Spleen (tissue), 11 donors: ENCODE results near the gene CLBA1. TPM values are rescaled to one million over a fixed set of nuclear protein-coding genes. Genes with fewer than 3 reads are reported as not detected.

Experiments used
- DNase-seq: peaks from one replicate; pipeline ENCODE4 v3.0.0-alpha.2; 2020
- H3K27ac ChIP-seq, 8 donors: fragments of 200-600 bp; sonication (generic) in 7 of 8; 1 replicate in 4 of 8; 2 replicates in 4 of 8; pipeline versions ENCODE4 v1.5.0 to v1.8.0; 2016 to 2021; ENCODE audit warnings: inconsistent platforms in 4 of 8, mild to moderate bottlenecking in 4 of 8, moderate library complexity in 1 of 8
- H3K27me3 ChIP-seq, 7 donors: fragments of 200-600 bp; sonication (generic) in 6 of 7; replicated peaks in 1 of 7; 1 replicate in 4 of 7; 2 replicates in 3 of 7; pipeline versions ENCODE4 v1.5.0 to v1.8.0; 2016 to 2021; ENCODE audit warnings: inconsistent platforms in 3 of 7, mild to moderate bottlenecking in 1 of 7
- H3K36me3 ChIP-seq, 6 donors: fragments of 200-600 bp; sonication (generic) in 5 of 6; 1 replicate in 4 of 6; 2 replicates in 2 of 6; pipeline versions ENCODE4 v1.5.0 to v1.8.0; 2016 to 2021; ENCODE audit warnings: inconsistent platforms in 2 of 6
- H3K4me1 ChIP-seq, 6 donors: fragments of 200-600 bp; sonication (generic) in 5 of 6; 1 replicate in 3 of 6; 2 replicates in 3 of 6; pipeline versions ENCODE4 v1.5.0 to v1.8.0; 2016 to 2021; ENCODE audit warnings: inconsistent platforms in 3 of 6
- H3K4me3 ChIP-seq, 8 donors: fragments of 200-600 bp; sonication (generic) in 7 of 8; 1 replicate in 4 of 8; 2 replicates in 4 of 8; pipeline versions ENCODE4 v1.5.0 to v1.8.0; 2016 to 2021; ENCODE audit warnings: inconsistent platforms in 4 of 8, mild to moderate bottlenecking in 4 of 8, moderate library complexity in 2 of 8
- H3K9me3 ChIP-seq, 8 donors: fragments of 200-600 bp; sonication (generic) in 7 of 8; 1 replicate in 4 of 8; 2 replicates in 4 of 8; pipeline versions ENCODE4 v1.5.0 to v1.8.0; 2016 to 2021; ENCODE audit warnings: inconsistent platforms in 4 of 8
- CTCF ChIP-seq, 11 experiments: fragments of 200-600 bp in 7 of 11; fragments of 450-650 bp in 4 of 11; sonication (generic) in 4 of 11; IDR thresholded peaks in 8 of 11; conservative IDR thresholded peaks in 3 of 11; 1 replicate in 7 of 11; 2 replicates in 4 of 11; pipeline versions ENCODE4 v1.4.0 to v1.8.0; 2016 to 2021; ENCODE audit warnings: antibody characterized with exemption in 11 of 11, inconsistent platforms in 4 of 11, mild to moderate bottlenecking in 1 of 11
- POLR2A ChIP-seq, 3 donors: fragments of 450-650 bp; IDR thresholded peaks; one replicate each; pipeline ENCODE4 v1.5.1; 2017; ENCODE audit warnings: antibody characterized with exemption in 3 of 3, mild to moderate bottlenecking in 1 of 3
- POLR2AphosphoS5 ChIP-seq, 3 donors: sonication (generic); formaldehyde crosslinking; IDR thresholded peaks; one replicate each; pipeline ENCODE4 v1.5.1; 2017; ENCODE audit warnings: antibody characterized with exemption in 3 of 3
- WGBS, 5 donors: extraction: QIAGEN DNeasy Blood & Tissue Kit in 3 of 5; methylation state at CpG; one replicate each; pipeline versions ENCODE4 v1.1.5 to v1.1.7; 2013 to 2018; 5-methylcytosine and 5-hydroxymethylcytosine counted together
- intact Hi-C: fragments of 100-400 bp; cut with DNase I; formaldehyde crosslinking; loops from one replicate; pipeline ENCODE4 v1.15.0; 2023; ENCODE audit warnings: low total_unique reads
- polyA plus RNA-seq, 3 donors: library from polyadenylated mRNA; stranded (reverse); fragments of 200-250 nt; gene quantifications; one replicate each; pipeline ENCODE4 v1.2.1, GENCODE V29; 2013
- total RNA-seq, 7 donors: library from RNA; depleted of rRNA in 3 of 7; stranded (reverse); fragments of >200 nt in 3 of 7; fragmentation: NEBNext Ultra II Directional in 4 of 7; extraction: Animal tissue kit (Norgen Biotek cat#: 25700) in 4 of 7; gene quantifications; one replicate each; pipeline versions ENCODE4 v1.1.0 to v1.2.1, GENCODE V29; 2016 to 2021
- donor health status: healthy with polysubstance abuse.
- donor health status: DM: no; HTN: no; CAD: no; lungs with moderate emphysema.
- donor health status: DM: no; HTN: no; CAD: no.
- donor health status: Bipolar disorder and iron deficiency.
- donor health status: healthy.
- donor health status: DM: no; HTN: no; CAD: no.
- donor health status: DM: yes; HTN: yes; CAD: no.

Gene CLBA1
- total and polyA plus RNA-seq, 10 donors, result 1.7 to 4.3 (median 3.7) TPM

GRCh38 chr14:104967386-104968152, 18.0 kb upstream of the CLBA1 start:
- intact Hi-C loops, result no loop called here

GRCh38 chr14:104968153-104968527, 17.4 kb upstream of the CLBA1 start:
- H3K27ac ChIP-seq, result peak overlapping the region in 1 of 8 donors; percentile 47
- H3K36me3 ChIP-seq, result no peaks in the 10 kb centered on the region
- peak overlapping the region in 6 of 8 donors; percentile 7 to 52 (median 17) for H3K4me3 ChIP-seq
- WGBS, 5 donors, result 13 to 37% (median 18%) methylated on average over 9 to 12 of the region's 12 CpGs
- H3K9me3 ChIP-seq, result no peaks in the 10 kb centered on the region
- peaks cover 7 to 23% (median 17%) of the 10 kb centered on the region in 6 donors for H3K4me1 ChIP-seq
- peaks cover 0 to 65% (median 24%) of the 10 kb centered on the region in 7 donors for H3K27me3 ChIP-seq
- peak; percentile 74 for DNase-seq
- TF ChIP-seq POLR2A (IDR thresholded peaks at IDR 0.05) (no peak), POLR2AphosphoS5 (IDR thresholded peaks at IDR 0.05) (peak in 1 of 3 donors; percentile 33)
- intact Hi-C loops, result no loop called here

More at GRCh38 chr14:104967386-104968152, 18.0 kb upstream of the CLBA1 start:
- DNase-seq, result peak; percentile 75
- Histone ChIP-seq H3K27me3 (peaks cover 0 to 60% (median 22%) of the 10 kb centered on the region in 7 donors), H3K36me3 (no peaks in the 10 kb centered on the region), H3K4me3 (peak overlapping the region in 6 of 8 donors; percentile 7 to 52 (median 17)), H3K27ac (peak overlapping the region in 1 of 8 donors; percentile 47), H3K4me1 (peaks cover 7 to 23% (median 16%) of the 10 kb centered on the region in 6 donors), H3K9me3 (no peaks in the 10 kb centered on the region)
- TF ChIP-seq POLR2AphosphoS5 (IDR thresholded peaks at IDR 0.05) (peak in 1 of 3 donors; percentile 4), POLR2A (IDR thresholded peaks at IDR 0.05) (no peak)
- 3 to 8% (median 6%) methylated on average over 12 to 36 of the region's 36 CpGs for WGBS, 5 donors

- Histone ChIP-seq H3K27ac (no peak overlapping the region), H3K36me3 (no peaks in the 10 kb centered on the region), H3K9me3 (no peaks in the 10 kb centered on the region), H3K4me1 (peaks cover 7 to 29% (median 20%) of the 10 kb centered on the region in 6 donors), H3K4me3 (peak overlapping the region in 2 of 8 donors; percentile 7 to 52), H3K27me3 (peaks cover 0 to 69% (median 24%) of the 10 kb centered on the region in 7 donors)
- peak; percentile 71 for DNase-seq
- no peak for TF ChIP-seq POLR2A (IDR thresholded peaks at IDR 0.05)
- no peak for TF ChIP-seq POLR2AphosphoS5 (IDR thresholded peaks at IDR 0.05)
- intact Hi-C loops, result no loop called here
- 64 to 74% (median 70%) methylated on average over 13 to 21 of the region's 21 CpGs for WGBS, 5 donors
Observed at GRCh38 chr14:104968541-104969401, 16.8 kb upstream of the CLBA1 start.

GRCh38 chr14:104969741-104970230, 15.8 kb upstream of the CLBA1 start:
- Histone ChIP-seq H3K4me1 (peaks cover 7 to 38% (median 22%) of the 10 kb centered on the region in 6 donors), H3K9me3 (no peaks in the 10 kb centered on the region), H3K27ac (no peak overlapping the region), H3K4me3 (no peak overlapping the region), H3K36me3 (no peaks in the 10 kb centered on the region), H3K27me3 (peaks cover 0 to 80% (median 26%) of the 10 kb centered on the region in 7 donors)
- DNase-seq, result peak; percentile 57
- 91 to 98% (median 96%) methylated on average over 3 to 10 of the region's 10 CpGs for WGBS, 5 donors
- intact Hi-C loops, result no loop called here
- no peak for TF ChIP-seq CTCF (IDR thresholded peaks at IDR 0.05 in 8 of 11, conservative IDR thresholded peaks at IDR 0.05 in 3 of 11)
- no peak for TF ChIP-seq POLR2A (IDR thresholded peaks at IDR 0.05)
- TF ChIP-seq POLR2AphosphoS5 (IDR thresholded peaks at IDR 0.05), result no peak

GRCh38 chr14:104970231-104971068, 15.1 kb upstream of the CLBA1 start:
- Histone ChIP-seq H3K4me1 (peaks cover 7 to 42% (median 24%) of the 10 kb centered on the region in 6 donors), H3K27ac (no peak overlapping the region), H3K36me3 (no peaks in the 10 kb centered on the region), H3K9me3 (no peaks in the 10 kb centered on the region), H3K27me3 (peaks cover 0 to 86% (median 29%) of the 10 kb centered on the region in 7 donors), H3K4me3 (no peak overlapping the region)
- peak; percentile 67 for DNase-seq
- 73 to 91% (median 84%) methylated on average over 10 to 19 of the region's 19 CpGs for WGBS, 5 donors
- TF ChIP-seq CTCF (IDR thresholded peaks at IDR 0.05 in 8 of 11, conservative IDR thresholded peaks at IDR 0.05 in 3 of 11) (no peak), POLR2A (IDR thresholded peaks at IDR 0.05) (no peak), POLR2AphosphoS5 (IDR thresholded peaks at IDR 0.05) (no peak)
- intact Hi-C loops, result no loop called here
